ENCODE results near the gene SCPEP1.
"Not testable (repeated sequence)": the region's sequence is repeated elsewhere in the genome, so short reads cannot be mapped to it uniquely, and the experiment has no call there.

Gene SCPEP1

DNA sequence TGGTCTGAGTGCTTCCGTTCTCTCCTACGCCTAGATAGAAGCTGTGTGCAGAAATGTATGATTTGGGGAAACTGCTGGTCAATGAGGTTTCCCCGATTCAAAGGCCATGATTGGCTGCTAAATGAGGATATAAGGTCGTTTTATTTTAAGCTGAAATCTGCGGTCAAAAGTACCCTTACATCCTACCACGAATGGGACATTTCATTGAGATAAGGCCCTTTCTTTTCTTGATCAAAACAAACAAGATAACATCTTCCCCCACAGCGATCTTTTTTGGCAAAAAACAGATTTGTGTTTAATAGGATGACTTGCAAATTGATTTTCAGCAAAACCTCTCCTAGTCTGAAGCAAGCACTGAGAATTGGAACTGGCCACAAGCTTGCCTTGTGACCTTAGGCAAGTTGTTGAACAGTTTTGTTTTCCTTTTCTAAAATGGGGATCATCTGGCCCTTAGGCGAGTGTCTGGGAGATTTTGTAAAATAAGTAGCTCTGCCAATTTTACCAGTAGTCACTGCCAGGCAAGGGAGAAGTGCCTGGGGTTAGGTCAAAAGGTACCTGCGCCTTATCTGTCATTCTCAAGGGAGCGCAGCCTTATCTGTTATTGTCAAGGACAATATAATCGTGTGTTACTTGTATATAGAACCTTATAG lies 635 bp downstream of the SCPEP1 start:
- no peaks in the 10 kb centered on the region for H3K36me3 Mint-ChIP-seq (ENCODE audit: low read depth)
- H3K4me1 Mint-ChIP-seq = peaks cover 44% of the 10 kb centered on the region
- no peaks in the 10 kb centered on the region for H3K9me3 Mint-ChIP-seq
- peaks cover 12% of the 10 kb centered on the region for H3K27me3 Mint-ChIP-seq (ENCODE audit: low read depth, poor library complexity)
- no peak for TF ChIP-seq CTCF (IDR thresholded peaks at IDR 0.05)
- no peak for DNase-seq
- peak overlapping the region; percentile 86 for H3K4me3 Mint-ChIP-seq
- H3K27ac Mint-ChIP-seq = no peak overlapping the region

GRCh38 chr17:56979091-56979480 lies 1.2 kb downstream of the SCPEP1 start:
- Mint-ChIP-seq H3K4me1 (peaks cover 44% of the 10 kb centered on the region), H3K27me3 (ENCODE audit: low read depth, poor library complexity) (peaks cover 12% of the 10 kb centered on the region), H3K9me3 (no peaks in the 10 kb centered on the region), H3K36me3 (ENCODE audit: low read depth) (peaks cover 4% of the 10 kb centered on the region), H3K27ac (no peak overlapping the region), H3K4me3 (peak overlapping the region; percentile 86)
- no peak for TF ChIP-seq CTCF (IDR thresholded peaks at IDR 0.05)
- no peak for DNase-seq

GRCh38 chr17:56980526-56980925 lies 2.6 kb downstream of the SCPEP1 start:
- H3K27me3 Mint-ChIP-seq (ENCODE audit: low read depth, poor library complexity); H3K4me3 Mint-ChIP-seq; H3K27ac Mint-ChIP-seq; H3K9me3 Mint-ChIP-seq; DNase-seq: not testable (repeated sequence)
- peaks cover 10% of the 10 kb centered on the region for H3K36me3 Mint-ChIP-seq (ENCODE audit: low read depth)
- peaks cover 38% of the 10 kb centered on the region for H3K4me1 Mint-ChIP-seq

DNA sequence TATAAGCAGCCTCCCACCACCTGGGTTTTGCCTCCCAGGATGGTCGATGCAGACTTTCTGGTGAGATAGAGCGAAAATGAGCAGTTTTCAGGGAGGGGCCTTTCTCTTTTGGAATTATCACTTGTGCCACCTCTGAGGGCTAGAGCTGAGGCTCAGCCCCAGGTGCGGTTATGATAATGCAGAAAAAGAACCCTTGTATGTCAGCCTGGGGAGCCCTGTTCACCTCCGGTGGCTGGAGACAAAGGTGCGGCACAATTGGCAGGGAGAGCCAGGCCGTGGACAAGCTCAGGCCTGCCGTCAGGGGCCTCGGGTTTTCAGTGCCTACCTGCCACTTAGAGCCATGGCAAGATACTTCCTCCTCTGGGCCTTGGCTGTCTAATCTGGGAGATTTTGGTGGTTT lies 4.4 kb downstream of the SCPEP1 start:
- Mint-ChIP-seq H3K4me1 (peaks cover 34% of the 10 kb centered on the region), H3K27ac (no peak overlapping the region), H3K27me3 (ENCODE audit: low read depth, poor library complexity) (peaks cover 4% of the 10 kb centered on the region), H3K9me3 (no peaks in the 10 kb centered on the region), H3K36me3 (ENCODE audit: low read depth) (peaks cover 23% of the 10 kb centered on the region), H3K4me3 (no peak overlapping the region)
- DNase-seq = no peak
- no peak for TF ChIP-seq CTCF (IDR thresholded peaks at IDR 0.05)

- Mint-ChIP-seq H3K36me3 (ENCODE audit: low read depth) (peaks cover 33% of the 10 kb centered on the region), H3K4me3 (no peak overlapping the region), H3K4me1 (peaks cover 23% of the 10 kb centered on the region), H3K9me3 (no peaks in the 10 kb centered on the region), H3K27ac (no peak overlapping the region), H3K27me3 (ENCODE audit: low read depth, poor library complexity) (peaks cover 4% of the 10 kb centered on the region)
- no peak for DNase-seq
- no peak for TF ChIP-seq CTCF (IDR thresholded peaks at IDR 0.05)
Observed at GRCh38 chr17:56983366-56983765, 5.4 kb downstream of the SCPEP1 start.

DNA sequence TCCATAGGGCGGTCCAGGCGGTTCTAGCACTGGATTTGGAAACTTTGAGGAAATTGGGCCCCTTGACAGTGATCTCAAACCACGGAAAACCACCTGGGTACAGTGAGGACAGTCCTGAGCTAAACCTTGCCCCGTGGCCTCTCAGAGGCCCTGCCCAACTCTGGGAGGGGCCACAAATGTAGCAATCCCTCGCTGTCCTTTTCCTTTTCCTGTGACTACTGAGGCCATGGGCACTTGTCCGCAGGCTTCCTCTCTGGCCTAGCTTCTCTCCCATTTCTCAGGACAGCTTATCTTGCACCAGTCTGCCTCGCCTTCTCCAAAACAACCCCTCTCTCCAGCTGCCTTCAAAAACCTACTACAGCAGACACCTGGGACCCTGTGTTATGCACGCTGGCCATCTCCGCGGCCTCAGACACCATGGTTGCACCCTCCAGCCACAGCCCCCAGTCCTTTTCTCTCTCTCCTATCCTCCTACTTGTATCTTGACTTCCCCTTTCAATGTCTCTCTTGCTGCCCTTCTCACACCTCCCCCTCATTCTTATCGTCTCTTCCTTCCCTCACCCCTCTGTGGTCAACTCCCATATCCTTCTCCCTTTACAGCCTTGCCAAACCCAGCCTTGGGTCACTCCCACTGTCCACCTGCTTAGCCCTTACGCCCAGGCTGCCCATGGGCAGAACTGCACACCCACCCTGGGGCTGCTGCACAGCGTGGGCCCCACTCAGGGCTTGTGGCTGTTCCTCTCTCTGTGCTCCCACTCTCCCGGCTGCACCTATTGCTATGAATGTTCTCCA lies 7.6 kb downstream of the SCPEP1 start:
- H3K36me3 Mint-ChIP-seq (ENCODE audit: low read depth) = peaks cover 50% of the 10 kb centered on the region
- DNase-seq = no peak
- TF ChIP-seq CTCF (IDR thresholded peaks at IDR 0.05) = no peak
- no peak overlapping the region for H3K4me3 Mint-ChIP-seq
- no peak overlapping the region for H3K27ac Mint-ChIP-seq
- peaks cover 7% of the 10 kb centered on the region for H3K27me3 Mint-ChIP-seq (ENCODE audit: low read depth, poor library complexity)
- peaks cover 5% of the 10 kb centered on the region for H3K4me1 Mint-ChIP-seq
- H3K9me3 Mint-ChIP-seq = no peaks in the 10 kb centered on the region
